ENCODE data around the gene SLC31A2. TPM values are rescaled to one million over a fixed set of nuclear protein-coding genes. Genes with fewer than 3 reads are reported as not detected.
A peak's percentile ranks its signal among the peaks of the same experiment; 100 is the strongest.

Gene SLC31A2
- polyA plus RNA-seq, 4 donors = 10.5 to 41.6 (median 19.5) TPM

- FAIRE-seq (no peak), DNase-seq (peak in 1 of 2 donors; percentile 10)
- Histone ChIP-seq H3K4me3 (ENCODE audit: low read depth in 1 of 3, low read length in 3 of 3) (no peak overlapping the region), H3K27ac (ENCODE audit: low read depth in 1 of 3, low read length in 2 of 3) (peak overlapping the region in 1 of 3 donors; percentile 14), H3K36me3 (ENCODE audit: control insufficient read depth in 3 of 3, insufficient read depth in 2 of 3, low read depth in 1 of 3, low read length in 3 of 3) (peaks cover 3 to 14% (median 13%) of the 10 kb centered on the region in 3 donors), H3K4me1 (ENCODE audit: control insufficient read depth in 3 of 3, insufficient read depth in 2 of 3, low read depth in 1 of 3, low read length in 2 of 3) (peaks cover 0 to 3% (median 0%) of the 10 kb centered on the region in 3 donors), H3K27me3 (ENCODE audit: control insufficient read depth in 3 of 3, insufficient read depth in 3 of 3, low read length in 3 of 3) (no peaks in the 10 kb centered on the region), H3K9me3 (ENCODE audit: control insufficient read depth in 2 of 2, insufficient read depth in 1 of 2, low read depth in 1 of 2, low read length in 1 of 2) (no peaks in the 10 kb centered on the region)
- 40 to 50% (median 49%) methylated on average over 7 of the region's 7 CpGs for WGBS, 3 donors
Observed at GRCh38 chr9:113155911-113156588, 5.2 kb downstream of the SLC31A2 start.

- Histone ChIP-seq H3K27me3 (ENCODE audit: control insufficient read depth in 3 of 3, insufficient read depth in 3 of 3, low read length in 3 of 3) (no peaks in the 10 kb centered on the region), H3K36me3 (ENCODE audit: control insufficient read depth in 3 of 3, insufficient read depth in 2 of 3, low read depth in 1 of 3, low read length in 3 of 3) (peaks cover 3 to 22% (median 15%) of the 10 kb centered on the region in 3 donors), H3K27ac (ENCODE audit: low read depth in 1 of 3, low read length in 2 of 3) (no peak overlapping the region), H3K9me3 (ENCODE audit: control insufficient read depth in 2 of 2, insufficient read depth in 1 of 2, low read depth in 1 of 2, low read length in 1 of 2) (no peaks in the 10 kb centered on the region), H3K4me3 (ENCODE audit: low read depth in 1 of 3, low read length in 3 of 3) (no peak overlapping the region), H3K4me1 (ENCODE audit: control insufficient read depth in 3 of 3, insufficient read depth in 2 of 3, low read depth in 1 of 3, low read length in 2 of 3) (peaks cover 0 to 3% (median 0%) of the 10 kb centered on the region in 3 donors)
- WGBS, 3 donors = 65 to 80% (median 65%) methylated on average over 1 of the region's 1 CpG
- DNase-seq = no peak
- no peak for FAIRE-seq
Observed at GRCh38 chr9:113156880-113157279, 6.1 kb downstream of the SLC31A2 start.

- no peaks in the 10 kb centered on the region for H3K27me3 ChIP-seq (ENCODE audit: control insufficient read depth in 3 of 3, insufficient read depth in 3 of 3, low read length in 3 of 3)
- no peaks in the 10 kb centered on the region for H3K4me1 ChIP-seq (ENCODE audit: control insufficient read depth in 3 of 3, insufficient read depth in 2 of 3, low read depth in 1 of 3, low read length in 2 of 3)
- no peak overlapping the region for H3K27ac ChIP-seq (ENCODE audit: low read depth in 1 of 3, low read length in 2 of 3)
- no peak for FAIRE-seq
- WGBS, 3 donors = 83 to 87% (median 86%) methylated on average over 5 of the region's 5 CpGs
- H3K4me3 ChIP-seq (ENCODE audit: low read depth in 1 of 3, low read length in 3 of 3) = no peak overlapping the region
- H3K9me3 ChIP-seq (ENCODE audit: control insufficient read depth in 2 of 2, insufficient read depth in 1 of 2, low read depth in 1 of 2, low read length in 1 of 2) = no peaks in the 10 kb centered on the region
- peaks cover 3 to 32% (median 15%) of the 10 kb centered on the region in 3 donors for H3K36me3 ChIP-seq (ENCODE audit: control insufficient read depth in 3 of 3, insufficient read depth in 2 of 3, low read depth in 1 of 3, low read length in 3 of 3)
- DNase-seq = no peak
Observed at GRCh38 chr9:113158446-113158845, 7.6 kb downstream of the SLC31A2 start.

GRCh38 chr9:113160571-113160970 is 9.8 kb downstream of the SLC31A2 start:
- Histone ChIP-seq H3K27me3 (ENCODE audit: control insufficient read depth in 3 of 3, insufficient read depth in 3 of 3, low read length in 3 of 3) (no peaks in the 10 kb centered on the region), H3K9me3 (ENCODE audit: control insufficient read depth in 2 of 2, insufficient read depth in 1 of 2, low read depth in 1 of 2, low read length in 1 of 2) (no peaks in the 10 kb centered on the region), H3K4me1 (ENCODE audit: control insufficient read depth in 3 of 3, insufficient read depth in 2 of 3, low read depth in 1 of 3, low read length in 2 of 3) (no peaks in the 10 kb centered on the region), H3K4me3 (ENCODE audit: low read depth in 1 of 3, low read length in 3 of 3) (no peak overlapping the region), H3K36me3 (ENCODE audit: control insufficient read depth in 3 of 3, insufficient read depth in 2 of 3, low read depth in 1 of 3, low read length in 3 of 3) (peaks cover 4 to 46% (median 27%) of the 10 kb centered on the region in 3 donors), H3K27ac (ENCODE audit: low read depth in 1 of 3, low read length in 2 of 3) (no peak overlapping the region)
- WGBS, 3 donors = 43 to 65% (median 60%) methylated on average over 3 of the region's 3 CpGs
- no peak for FAIRE-seq
- DNase-seq = no peak

GRCh38 chr9:113163001-113163400 is 12.2 kb downstream of the SLC31A2 start:
- peaks cover 11 to 59% (median 32%) of the 10 kb centered on the region in 3 donors for H3K36me3 ChIP-seq (ENCODE audit: control insufficient read depth in 3 of 3, insufficient read depth in 2 of 3, low read depth in 1 of 3, low read length in 3 of 3)
- H3K9me3 ChIP-seq (ENCODE audit: control insufficient read depth in 2 of 2, insufficient read depth in 1 of 2, low read depth in 1 of 2, low read length in 1 of 2) = no peaks in the 10 kb centered on the region
- DNase-seq (no peak), FAIRE-seq (no peak)
- no peaks in the 10 kb centered on the region for H3K27me3 ChIP-seq (ENCODE audit: control insufficient read depth in 3 of 3, insufficient read depth in 3 of 3, low read length in 3 of 3)
- WGBS, 3 donors = 62 to 64% (median 63%) methylated on average over 3 of the region's 3 CpGs
- H3K4me1 ChIP-seq (ENCODE audit: control insufficient read depth in 3 of 3, insufficient read depth in 2 of 3, low read depth in 1 of 3, low read length in 2 of 3) = no peaks in the 10 kb centered on the region
- no peak overlapping the region for H3K4me3 ChIP-seq (ENCODE audit: low read depth in 1 of 3, low read length in 3 of 3)
- no peak overlapping the region for H3K27ac ChIP-seq (ENCODE audit: low read depth in 1 of 3, low read length in 2 of 3)

- H3K9me3 ChIP-seq (ENCODE audit: control insufficient read depth in 2 of 2, insufficient read depth in 1 of 2, low read depth in 1 of 2, low read length in 1 of 2) = no peaks in the 10 kb centered on the region
- H3K27me3 ChIP-seq (ENCODE audit: control insufficient read depth in 3 of 3, insufficient read depth in 3 of 3, low read length in 3 of 3) = no peaks in the 10 kb centered on the region
- FAIRE-seq (no peak), DNase-seq (no peak)
- H3K4me3 ChIP-seq (ENCODE audit: low read depth in 1 of 3, low read length in 3 of 3) = no peak overlapping the region
- WGBS, 3 donors = 60 to 73% (median 70%) methylated on average over 4 of the region's 4 CpGs
- H3K4me1 ChIP-seq (ENCODE audit: control insufficient read depth in 3 of 3, insufficient read depth in 2 of 3, low read depth in 1 of 3, low read length in 2 of 3) = no peaks in the 10 kb centered on the region
- peaks cover 21 to 71% (median 33%) of the 10 kb centered on the region in 3 donors for H3K36me3 ChIP-seq (ENCODE audit: control insufficient read depth in 3 of 3, insufficient read depth in 2 of 3, low read depth in 1 of 3, low read length in 3 of 3)
- no peak overlapping the region for H3K27ac ChIP-seq (ENCODE audit: low read depth in 1 of 3, low read length in 2 of 3)
Observed at GRCh38 chr9:113164536-113165300, 13.9 kb downstream of the SLC31A2 start.

GRCh38 chr9:113166039-113166438 is 15.2 kb downstream of the SLC31A2 start:
- Histone ChIP-seq H3K27me3 (ENCODE audit: control insufficient read depth in 3 of 3, insufficient read depth in 3 of 3, low read length in 3 of 3) (no peaks in the 10 kb centered on the region), H3K9me3 (ENCODE audit: control insufficient read depth in 2 of 2, insufficient read depth in 1 of 2, low read depth in 1 of 2, low read length in 1 of 2) (no peaks in the 10 kb centered on the region), H3K36me3 (ENCODE audit: control insufficient read depth in 3 of 3, insufficient read depth in 2 of 3, low read depth in 1 of 3, low read length in 3 of 3) (peaks cover 21 to 75% (median 33%) of the 10 kb centered on the region in 3 donors), H3K4me3 (ENCODE audit: low read depth in 1 of 3, low read length in 3 of 3) (no peak overlapping the region), H3K27ac (ENCODE audit: low read depth in 1 of 3, low read length in 2 of 3) (no peak overlapping the region), H3K4me1 (ENCODE audit: control insufficient read depth in 3 of 3, insufficient read depth in 2 of 3, low read depth in 1 of 3, low read length in 2 of 3) (no peaks in the 10 kb centered on the region)
- DNase-seq (no peak), FAIRE-seq (no peak)
- WGBS, 3 donors = 71 to 88% (median 88%) methylated on average over 4 of the region's 4 CpGs

- no peak for FAIRE-seq
- no peaks in the 10 kb centered on the region for H3K27me3 ChIP-seq (ENCODE audit: control insufficient read depth in 3 of 3, insufficient read depth in 3 of 3, low read length in 3 of 3)
- H3K27ac ChIP-seq (ENCODE audit: low read depth in 1 of 3, low read length in 2 of 3) = no peak overlapping the region
- no peak overlapping the region for H3K4me3 ChIP-seq (ENCODE audit: low read depth in 1 of 3, low read length in 3 of 3)
- peaks cover 24 to 67% (median 49%) of the 10 kb centered on the region in 3 donors for H3K36me3 ChIP-seq (ENCODE audit: control insufficient read depth in 3 of 3, insufficient read depth in 2 of 3, low read depth in 1 of 3, low read length in 3 of 3)
- WGBS, 3 donors = 98 to 100% (median 99%) methylated on average over 5 of the region's 5 CpGs
- DNase-seq = no peak
- H3K4me1 ChIP-seq (ENCODE audit: control insufficient read depth in 3 of 3, insufficient read depth in 2 of 3, low read depth in 1 of 3, low read length in 2 of 3) = no peaks in the 10 kb centered on the region
- no peaks in the 10 kb centered on the region for H3K9me3 ChIP-seq (ENCODE audit: control insufficient read depth in 2 of 2, insufficient read depth in 1 of 2, low read depth in 1 of 2, low read length in 1 of 2)
Observed at GRCh38 chr9:113168809-113169208, 18.0 kb downstream of the SLC31A2 start.
